Endothelial cell of umbilical vein (primary cell): ENCODE data around the gene MROH7.

Source experiments
- FOS ChIP-seq: IDR thresholded peaks from 2 replicates; pipeline ENCODE4 v1.6.1; 2011; ENCODE audit warnings: mild to moderate bottlenecking, low read length, moderate library complexity, borderline replicate concordance; ENCODE audit not compliant: insufficient read depth
- POLR2A ChIP-seq: IDR thresholded peaks from 2 replicates; pipeline ENCODE4 v1.6.1; 2012; ENCODE audit warnings: low read depth, mild to moderate bottlenecking, control low read depth, low read length
- POLR2AphosphoS5 ChIP-seq: IDR thresholded peaks from 2 replicates; pipeline ENCODE4 v1.6.1; 2012; ENCODE audit warnings: low read depth, mild to moderate bottlenecking, control low read depth, low read length, moderate library complexity; ENCODE audit not compliant: insufficient read depth
- TF ChIP-seq, protein P1 (sequence below), 2 donors: IDR thresholded peaks; 1 replicate in 1 of 2; 2 replicates in 1 of 2; pipeline ENCODE4 v1.5.1; 2011; ENCODE audit warnings: low read length in 2 of 2, mild to moderate bottlenecking in 2 of 2, moderate library complexity in 2 of 2, control low read depth in 1 of 2, inconsistent platforms in 1 of 2, low read depth in 1 of 2; ENCODE audit not compliant: insufficient read depth in 1 of 2; ENCODE audit errors: extremely low read depth in 1 of 2

DNA sequence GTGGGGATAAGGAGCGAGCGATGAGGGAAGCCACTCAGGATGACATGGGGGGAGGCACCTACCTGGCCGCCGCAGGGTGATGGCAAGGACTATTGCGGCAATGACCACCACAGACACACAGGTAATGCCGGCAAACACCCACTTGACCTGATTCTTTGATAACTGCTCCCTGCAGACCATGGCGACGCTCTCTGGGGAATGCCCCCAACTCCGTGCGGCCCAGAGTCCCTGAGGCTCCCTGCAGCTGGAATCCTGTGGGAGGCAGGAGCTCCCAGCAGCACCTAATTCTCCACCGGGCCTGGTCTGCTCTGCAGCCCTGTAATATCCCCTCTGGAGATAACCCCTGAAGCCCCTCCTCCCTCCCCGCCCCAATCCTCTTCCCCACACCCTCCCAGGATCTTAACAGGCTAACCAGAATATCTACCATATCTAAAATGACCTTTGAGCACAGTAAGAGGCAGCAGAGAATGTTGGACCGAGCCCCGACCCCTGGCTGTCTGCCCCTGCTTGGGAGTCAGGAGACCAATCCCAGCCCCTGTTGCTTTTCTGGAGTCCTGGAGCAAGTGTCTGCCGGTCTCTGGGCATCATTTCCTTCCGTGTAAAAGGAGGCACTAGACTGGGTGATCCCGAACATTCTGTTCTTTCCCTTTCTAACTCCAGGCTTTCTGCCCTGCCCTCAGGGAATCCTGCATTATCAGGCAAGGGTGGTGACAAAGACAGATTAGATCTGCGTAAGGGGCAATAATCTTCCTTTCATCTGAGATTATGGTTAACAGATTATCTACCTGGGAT lies 18.2 kb upstream of the MROH7 start, which contains the start of gene FAM151A:
- TF ChIP-seq, protein P1, sequence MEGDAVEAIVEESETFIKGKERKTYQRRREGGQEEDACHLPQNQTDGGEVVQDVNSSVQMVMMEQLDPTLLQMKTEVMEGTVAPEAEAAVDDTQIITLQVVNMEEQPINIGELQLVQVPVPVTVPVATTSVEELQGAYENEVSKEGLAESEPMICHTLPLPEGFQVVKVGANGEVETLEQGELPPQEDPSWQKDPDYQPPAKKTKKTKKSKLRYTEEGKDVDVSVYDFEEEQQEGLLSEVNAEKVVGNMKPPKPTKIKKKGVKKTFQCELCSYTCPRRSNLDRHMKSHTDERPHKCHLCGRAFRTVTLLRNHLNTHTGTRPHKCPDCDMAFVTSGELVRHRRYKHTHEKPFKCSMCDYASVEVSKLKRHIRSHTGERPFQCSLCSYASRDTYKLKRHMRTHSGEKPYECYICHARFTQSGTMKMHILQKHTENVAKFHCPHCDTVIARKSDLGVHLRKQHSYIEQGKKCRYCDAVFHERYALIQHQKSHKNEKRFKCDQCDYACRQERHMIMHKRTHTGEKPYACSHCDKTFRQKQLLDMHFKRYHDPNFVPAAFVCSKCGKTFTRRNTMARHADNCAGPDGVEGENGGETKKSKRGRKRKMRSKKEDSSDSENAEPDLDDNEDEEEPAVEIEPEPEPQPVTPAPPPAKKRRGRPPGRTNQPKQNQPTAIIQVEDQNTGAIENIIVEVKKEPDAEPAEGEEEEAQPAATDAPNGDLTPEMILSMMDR (IDR thresholded peaks at IDR 0.05; ENCODE audit: extremely low read depth in 1 of 2, insufficient read depth in 1 of 2, low read depth in 1 of 2, low read length in 2 of 2) = no peak
- no peak for TF ChIP-seq FOS
- no peak for TF ChIP-seq POLR2AphosphoS5
- no peak for TF ChIP-seq POLR2A
